GM23338 (cell line): ENCODE data around the gene TMEM223. TPM values are rescaled to one million over a fixed set of nuclear protein-coding genes. Genes with fewer than 3 reads are reported as not detected.

Experiments
- EZH2phosphoT487 ChIP-seq: fragments of 200-600 bp; sonication (generic); IDR thresholded peaks from one replicate; pipeline ENCODE4 v1.8.1; 2018; ENCODE audit warnings: antibody characterized with exemption; ENCODE audit not compliant: unreplicated experiment
- JUNB ChIP-seq: IDR thresholded peaks from one replicate; pipeline ENCODE4 v1.6.1; 2016; ENCODE audit warnings: antibody characterized with exemption; ENCODE audit not compliant: unreplicated experiment
- NANOG ChIP-seq: IDR thresholded peaks from 2 replicates; pipeline ENCODE4 v1.6.1; 2016; ENCODE audit warnings: antibody characterized with exemption, borderline replicate concordance
- POLR2AphosphoS5 ChIP-seq: IDR thresholded peaks from 2 replicates; pipeline ENCODE4 v1.6.1; 2016; ENCODE audit warnings: antibody characterized with exemption, low read depth
- ZNF462 ChIP-seq: fragments of 250-450 bp; sonication (Bioruptor Pico); IDR thresholded peaks from 2 replicates; pipeline ENCODE4 v1.5.0; 2020; ENCODE audit warnings: mild to moderate bottlenecking, moderate library complexity
- microRNA-seq: library from miRNA; unstranded; fragments of <30 nt; microRNA quantifications from one replicate; pipeline ENCODE4, GENCODE V29; 2017
- polyA plus RNA-seq: library from polyadenylated mRNA; unstranded; fragments of >200 nt; fragmentation: Nextera tagmentation; extraction: Ambion mirVana; gene quantifications from 2 replicates; pipeline ENCODE4 v1.2.1, GENCODE V29; 2016
- small RNA-seq: library from RNA; depleted of rRNA; stranded (forward); fragments of <200 nt; gene quantifications from one replicate; pipeline ENCODE3, GENCODE V24; 2014; ENCODE audit warnings: low replicate concordance
- total RNA-seq: library from RNA; depleted of rRNA; stranded (reverse); fragments of >200 nt; shearing (Covaris generic); gene quantifications from 2 replicates; pipeline ENCODE4 v1.2.3, GENCODE V29; 2014; rRNA removed
- TF ChIP-seq, protein P1 (sequence below), 2 experiments: fragments of 200-600 bp in 1 of 2; sonication (generic) in 1 of 2; conservative IDR thresholded peaks; 2 replicates each; pipeline versions ENCODE4 v1.5.1 to v1.6.1; 2016 to 2017; ENCODE audit warnings: antibody characterized with exemption in 2 of 2, low read depth in 2 of 2, mild to moderate bottlenecking in 2 of 2, moderate library complexity in 1 of 2

TMEM223 gene
- total and polyA plus RNA-seq, 2 experiments from 2014 or later, result 46.1 to 59.6 TPM

- TF ChIP-seq ZNF462 (CRISPR knock-in tag), result no peak
- no peak for TF ChIP-seq POLR2AphosphoS5
- TF ChIP-seq NANOG, result no peak
- no peak for TF ChIP-seq JUNB
- TF ChIP-seq, protein P1, sequence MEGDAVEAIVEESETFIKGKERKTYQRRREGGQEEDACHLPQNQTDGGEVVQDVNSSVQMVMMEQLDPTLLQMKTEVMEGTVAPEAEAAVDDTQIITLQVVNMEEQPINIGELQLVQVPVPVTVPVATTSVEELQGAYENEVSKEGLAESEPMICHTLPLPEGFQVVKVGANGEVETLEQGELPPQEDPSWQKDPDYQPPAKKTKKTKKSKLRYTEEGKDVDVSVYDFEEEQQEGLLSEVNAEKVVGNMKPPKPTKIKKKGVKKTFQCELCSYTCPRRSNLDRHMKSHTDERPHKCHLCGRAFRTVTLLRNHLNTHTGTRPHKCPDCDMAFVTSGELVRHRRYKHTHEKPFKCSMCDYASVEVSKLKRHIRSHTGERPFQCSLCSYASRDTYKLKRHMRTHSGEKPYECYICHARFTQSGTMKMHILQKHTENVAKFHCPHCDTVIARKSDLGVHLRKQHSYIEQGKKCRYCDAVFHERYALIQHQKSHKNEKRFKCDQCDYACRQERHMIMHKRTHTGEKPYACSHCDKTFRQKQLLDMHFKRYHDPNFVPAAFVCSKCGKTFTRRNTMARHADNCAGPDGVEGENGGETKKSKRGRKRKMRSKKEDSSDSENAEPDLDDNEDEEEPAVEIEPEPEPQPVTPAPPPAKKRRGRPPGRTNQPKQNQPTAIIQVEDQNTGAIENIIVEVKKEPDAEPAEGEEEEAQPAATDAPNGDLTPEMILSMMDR (conservative IDR thresholded peaks at IDR 0.05; ENCODE audit: low read depth in 2 of 2), result no peak
- TF ChIP-seq EZH2phosphoT487, result no peak
These were observed 44.2 kb downstream of the TMEM223 start (continued) for GRCh38 chr11:62747475-62748160.

Small RNAs within 50 kb of the gene (microRNA-seq; reads per million reads assigned to microRNA genes)
- not detected for gene MIR6514
- not detected for gene MIR6748

Small RNAs within 50 kb of the gene (small RNA-seq; reads per million reads assigned to genes)
- not detected for gene MIR6514
- gene RNU6-118P, result not detected

Other genes with a start within 250 kb of the TMEM223 start
Only the 30 nearest of the 31 such genes appear.
- gene EEF1G, start 218.1 kb downstream of the TMEM223 start, total RNA-seq, result 1,200 and 1,316 TPM in 2 replicates
- gene EEF1G, start 218.1 kb downstream of the TMEM223 start, polyA plus RNA-seq, result 696 and 736 TPM in 2 replicates
- gene TUT1, start 200.5 kb downstream of the TMEM223 start, total RNA-seq, result 15.2 and 22.2 TPM in 2 replicates
- 12.8 and 14.0 TPM in 2 replicates for gene TUT1, start 200.5 kb downstream of the TMEM223 start, polyA plus RNA-seq
- 93.6 and 102 TPM in 2 replicates for gene MTA2, start 190.1 kb downstream of the TMEM223 start, total RNA-seq
- 22.1 and 22.9 TPM in 2 replicates for gene MTA2, start 190.1 kb downstream of the TMEM223 start, polyA plus RNA-seq
- gene EML3, start 179.2 kb downstream of the TMEM223 start, total RNA-seq, result 17.1 and 19.3 TPM in 2 replicates
- gene EML3, start 179.2 kb downstream of the TMEM223 start, polyA plus RNA-seq, result 15.4 and 15.5 TPM in 2 replicates
- 0.24 TPM in 1 of 2 replicates, not detected in the other for gene ROM1, start 178.7 kb downstream of the TMEM223 start, total RNA-seq
- 0.65 and 0.89 TPM in 2 replicates for gene ROM1, start 178.7 kb downstream of the TMEM223 start, polyA plus RNA-seq
- 18.4 and 21.1 TPM in 2 replicates for gene B3GAT3, start 170.0 kb downstream of the TMEM223 start, total RNA-seq
- gene B3GAT3, start 170.0 kb downstream of the TMEM223 start, polyA plus RNA-seq, result 16.4 and 16.6 TPM in 2 replicates
- 267 and 272 TPM in 2 replicates for gene GANAB, start 145.4 kb downstream of the TMEM223 start, total RNA-seq
- gene GANAB, start 145.4 kb downstream of the TMEM223 start, polyA plus RNA-seq, result 76.8 and 82.3 TPM in 2 replicates
- 33.4 and 37.2 TPM in 2 replicates for gene INTS5, start 138.7 kb downstream of the TMEM223 start, total RNA-seq
- gene INTS5, start 138.7 kb downstream of the TMEM223 start, polyA plus RNA-seq, result 5.7 TPM in 2 replicates
- 110 and 132 TPM in 2 replicates for gene C11orf98, start 126.8 kb downstream of the TMEM223 start, total RNA-seq
- 479 and 507 TPM in 2 replicates for gene C11orf98, start 126.8 kb downstream of the TMEM223 start, polyA plus RNA-seq
- 8.0 and 26.4 TPM in 2 replicates for gene CSKMT, start 126.7 kb downstream of the TMEM223 start, total RNA-seq
- gene CSKMT, start 126.7 kb downstream of the TMEM223 start, polyA plus RNA-seq, result 25.6 and 30.0 TPM in 2 replicates
- gene UQCC3, start 120.3 kb downstream of the TMEM223 start, total RNA-seq, result 13.0 and 15.9 TPM in 2 replicates
- 53.9 and 54.7 TPM in 2 replicates for gene UQCC3, start 120.3 kb downstream of the TMEM223 start, polyA plus RNA-seq
- gene LBHD1, start 119.7 kb downstream of the TMEM223 start, total RNA-seq, result 2.8 TPM in 2 replicates
- gene LBHD1, start 119.7 kb downstream of the TMEM223 start, polyA plus RNA-seq, result 1.5 and 2.9 TPM in 2 replicates
- gene UBXN1, start 112.9 kb downstream of the TMEM223 start, total RNA-seq, result 62.0 and 132 TPM in 2 replicates
- gene UBXN1, start 112.9 kb downstream of the TMEM223 start, polyA plus RNA-seq, result 126 and 132 TPM in 2 replicates
- gene LRRN4CL, start 102.5 kb downstream of the TMEM223 start, total RNA-seq, result 0.12 and 0.21 TPM in 2 replicates
- 0.08 and 0.10 TPM in 2 replicates for gene LRRN4CL, start 102.5 kb downstream of the TMEM223 start, polyA plus RNA-seq
- gene BSCL2, start 84.6 kb downstream of the TMEM223 start, total RNA-seq, result 49.0 and 60.2 TPM in 2 replicates
- gene BSCL2, start 84.6 kb downstream of the TMEM223 start, polyA plus RNA-seq, result 81.7 and 91.5 TPM in 2 replicates
- 0.82 and 2.1 TPM in 2 replicates for gene GNG3, start 84.3 kb downstream of the TMEM223 start, total RNA-seq
- 5.7 and 7.2 TPM in 2 replicates for gene GNG3, start 84.3 kb downstream of the TMEM223 start, polyA plus RNA-seq
- gene HNRNPUL2, start 64.5 kb downstream of the TMEM223 start, total RNA-seq, result 18.3 and 21.7 TPM in 2 replicates
- 9.4 and 10.9 TPM in 2 replicates for gene HNRNPUL2, start 64.5 kb downstream of the TMEM223 start, polyA plus RNA-seq
- 27.5 and 51.4 TPM in 2 replicates for gene TTC9C, start 63.5 kb downstream of the TMEM223 start, total RNA-seq
- 42.0 and 42.6 TPM in 2 replicates for gene TTC9C, start 63.5 kb downstream of the TMEM223 start, polyA plus RNA-seq
- gene ZBTB3, start 37.8 kb downstream of the TMEM223 start, total RNA-seq, result 82.6 and 91.7 TPM in 2 replicates
- 47.8 and 52.2 TPM in 2 replicates for gene ZBTB3, start 37.8 kb downstream of the TMEM223 start, polyA plus RNA-seq
- gene POLR2G, start 30.4 kb downstream of the TMEM223 start, total RNA-seq, result 101 and 117 TPM in 2 replicates
- gene POLR2G, start 30.4 kb downstream of the TMEM223 start, polyA plus RNA-seq, result 193 and 196 TPM in 2 replicates
- 30.6 and 50.6 TPM in 2 replicates for gene TAF6L, start 20.6 kb downstream of the TMEM223 start, total RNA-seq
- gene TAF6L, start 20.6 kb downstream of the TMEM223 start, polyA plus RNA-seq, result 21.8 and 23.0 TPM in 2 replicates
- 15.3 and 17.5 TPM in 2 replicates for gene TMEM179B, start 4.6 kb downstream of the TMEM223 start, total RNA-seq
- 10.6 and 16.9 TPM in 2 replicates for gene TMEM179B, start 4.6 kb downstream of the TMEM223 start, polyA plus RNA-seq
- gene NXF1, start 13.4 kb upstream of the TMEM223 start, total RNA-seq, result 31.8 and 33.8 TPM in 2 replicates
- gene NXF1, start 13.4 kb upstream of the TMEM223 start, polyA plus RNA-seq, result 31.1 and 31.7 TPM in 2 replicates
- 15.0 and 22.2 TPM in 2 replicates for gene STX5, start 40.0 kb upstream of the TMEM223 start, total RNA-seq
- 7.4 and 7.7 TPM in 2 replicates for gene STX5, start 40.0 kb upstream of the TMEM223 start, polyA plus RNA-seq
- gene TEX54, start 40.8 kb upstream of the TMEM223 start, total RNA-seq, result not detected in 2 replicates
- gene TEX54, start 40.8 kb upstream of the TMEM223 start, polyA plus RNA-seq, result 1.3 and 1.9 TPM in 2 replicates
- gene WDR74, start 47.6 kb upstream of the TMEM223 start, total RNA-seq, result 109 and 136 TPM in 2 replicates
- gene WDR74, start 47.6 kb upstream of the TMEM223 start, polyA plus RNA-seq, result 94.4 and 95.8 TPM in 2 replicates
- 375 and 425 TPM in 2 replicates for gene SLC3A2, start 88.9 kb upstream of the TMEM223 start, total RNA-seq
- 240 and 241 TPM in 2 replicates for gene SLC3A2, start 88.9 kb upstream of the TMEM223 start, polyA plus RNA-seq
- gene CHRM1, start 129.4 kb upstream of the TMEM223 start, total RNA-seq, result 0.14 TPM in 1 of 2 replicates, not detected in the other
- 0.30 and 0.44 TPM in 2 replicates for gene CHRM1, start 129.4 kb upstream of the TMEM223 start, polyA plus RNA-seq
- not detected in 2 replicates for gene SLC22A6, start 193.0 kb upstream of the TMEM223 start, total RNA-seq
- not detected in 2 replicates for gene SLC22A6, start 193.0 kb upstream of the TMEM223 start, polyA plus RNA-seq
- gene SLC22A8, start 223.8 kb upstream of the TMEM223 start, total RNA-seq, result not detected in 2 replicates
- not detected in 2 replicates for gene SLC22A8, start 223.8 kb upstream of the TMEM223 start, polyA plus RNA-seq